HG02884 (cell line): ENCODE results near the gene SLC25A10.
"Not testable (repeated sequence)": the region's sequence is repeated elsewhere in the genome, so short reads cannot be mapped to it uniquely, and the experiment has no call there.

Experiments
- ATAC-seq: cut with Tn5 transposase; IDR thresholded peaks from one replicate; pipeline ENCODE4 v1.9.1; 2021; ENCODE audit warnings: mild to moderate bottlenecking, moderate library complexity; ENCODE audit not compliant: unreplicated experiment

Gene SLC25A10

DNA sequence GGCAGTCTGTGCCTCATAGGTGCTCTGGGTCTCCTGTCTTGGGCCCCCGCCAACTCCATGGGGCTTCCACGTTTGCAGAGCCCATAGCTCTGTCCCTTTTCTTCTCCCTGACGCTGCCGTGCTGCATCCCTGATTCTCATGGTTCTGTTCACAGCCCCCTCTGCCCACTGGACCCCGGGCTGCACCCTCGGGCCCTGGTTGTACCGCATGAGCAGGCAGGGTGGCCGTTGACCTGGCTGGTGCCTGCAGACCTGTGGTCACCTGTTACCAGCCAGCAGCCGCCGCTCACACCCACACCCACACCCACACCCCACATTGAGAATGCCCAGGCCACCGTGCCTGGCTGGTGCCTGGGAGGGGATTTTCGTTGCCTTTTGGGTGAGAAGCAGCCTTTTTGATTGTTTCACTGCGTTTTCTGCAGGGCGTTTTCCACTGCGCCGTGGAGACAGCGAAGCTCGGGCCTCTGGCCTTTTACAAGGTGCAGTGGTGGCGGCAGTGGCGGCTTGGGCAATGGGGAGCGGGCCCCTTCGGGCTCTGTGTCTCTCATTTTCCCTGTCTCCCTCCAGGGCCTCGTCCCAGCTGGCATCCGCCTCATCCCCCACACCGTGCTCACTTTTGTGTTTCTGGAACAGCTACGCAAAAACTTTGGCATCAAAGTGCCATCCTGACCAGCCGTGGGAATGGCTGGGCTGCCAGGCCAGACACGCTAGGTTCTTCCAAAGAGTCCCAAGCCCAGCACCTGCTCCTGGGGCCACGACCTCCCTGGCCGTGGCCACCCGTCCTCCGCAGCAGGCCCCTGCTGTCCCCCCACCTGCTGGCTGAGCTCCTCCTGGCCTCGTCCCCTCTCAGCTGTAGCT is 7.6 kb downstream of the SLC25A10 start:
- no peak for ATAC-seq

DNA sequence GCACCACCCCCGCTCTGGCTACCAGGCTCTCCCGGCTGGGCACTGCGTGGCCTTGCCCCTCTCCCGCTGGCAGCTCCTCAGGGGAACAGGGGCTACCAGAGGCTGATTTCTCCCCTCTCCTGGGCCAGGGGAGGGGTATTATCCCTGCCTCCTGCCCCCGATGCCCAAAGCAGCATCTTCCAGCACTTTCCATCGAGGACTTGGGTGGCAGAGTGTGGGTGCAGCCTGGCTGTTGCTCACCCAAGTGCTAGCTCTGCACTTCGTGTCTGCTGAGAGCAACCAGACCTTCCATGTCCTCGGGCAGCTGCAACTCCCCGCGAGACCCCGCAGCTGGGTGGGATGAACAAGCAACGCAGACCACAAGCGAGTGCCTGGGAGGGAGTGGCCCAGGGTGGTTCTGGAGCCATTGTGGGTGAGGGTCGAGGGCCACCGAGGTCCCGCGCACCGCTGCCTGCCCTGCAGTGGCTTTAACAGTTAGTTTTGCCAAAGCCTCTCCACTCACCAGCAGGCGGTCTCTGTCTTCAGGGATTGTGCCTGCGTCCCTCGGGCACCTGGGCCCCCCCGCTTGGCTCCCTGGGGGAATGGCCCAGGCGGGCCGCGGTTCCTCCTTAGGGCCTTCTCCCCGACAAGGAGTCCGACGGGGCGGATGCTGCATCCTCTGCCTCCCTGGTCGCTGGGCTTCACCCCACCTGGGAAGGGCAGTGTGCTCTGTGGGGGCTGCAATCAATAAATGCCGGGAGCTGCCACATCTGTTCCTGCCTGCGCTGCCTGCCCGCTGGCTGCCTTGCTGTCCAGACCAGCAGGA is 8.4 kb downstream of the SLC25A10 start:
- no peak for ATAC-seq

DNA sequence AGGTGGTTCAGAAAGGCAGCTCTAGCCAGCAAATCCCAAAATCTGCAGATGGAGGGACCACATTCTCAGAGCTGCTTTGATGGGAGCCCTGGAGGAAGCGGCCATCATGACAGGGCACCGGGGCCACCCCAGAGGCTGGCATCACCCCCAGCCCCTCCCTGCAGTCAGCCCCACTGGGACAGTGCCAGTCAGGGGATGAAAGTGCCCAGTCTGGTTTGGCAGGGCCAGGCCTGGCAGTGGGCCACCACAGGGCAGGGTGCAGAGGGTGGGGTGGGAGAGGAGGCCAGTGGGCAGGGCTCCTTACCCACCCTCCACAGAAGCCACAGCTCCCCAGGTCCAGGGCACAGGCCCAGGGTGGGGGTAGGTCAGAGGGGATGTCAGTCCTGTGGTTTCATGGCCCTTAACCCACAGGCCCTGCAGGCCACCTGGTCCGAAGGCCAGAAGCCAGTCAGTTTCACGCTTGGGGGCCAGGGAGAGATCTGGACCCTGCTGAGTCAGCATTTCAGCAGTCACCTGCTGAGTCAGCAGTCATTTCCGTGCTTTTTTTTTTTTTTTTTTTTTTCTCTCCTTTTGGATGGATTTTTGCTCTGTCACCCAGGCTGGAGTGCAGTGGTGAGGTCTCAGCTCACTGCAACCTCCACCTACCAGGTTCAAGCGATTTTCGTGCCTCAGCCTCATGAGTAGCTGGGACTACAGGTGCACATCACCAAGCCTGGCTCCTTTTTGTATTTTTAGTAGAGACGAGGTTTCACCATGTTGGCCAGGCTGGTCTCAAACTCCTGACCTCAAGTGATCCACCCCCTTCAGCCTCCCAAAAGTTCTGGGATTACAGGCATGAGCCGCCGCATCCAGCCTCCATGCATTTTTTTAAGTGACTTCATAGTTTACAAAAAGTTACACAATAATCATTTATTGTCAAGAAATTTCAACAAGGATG is 10.4 kb downstream of the SLC25A10 start:
- ATAC-seq, result no peak

DNA sequence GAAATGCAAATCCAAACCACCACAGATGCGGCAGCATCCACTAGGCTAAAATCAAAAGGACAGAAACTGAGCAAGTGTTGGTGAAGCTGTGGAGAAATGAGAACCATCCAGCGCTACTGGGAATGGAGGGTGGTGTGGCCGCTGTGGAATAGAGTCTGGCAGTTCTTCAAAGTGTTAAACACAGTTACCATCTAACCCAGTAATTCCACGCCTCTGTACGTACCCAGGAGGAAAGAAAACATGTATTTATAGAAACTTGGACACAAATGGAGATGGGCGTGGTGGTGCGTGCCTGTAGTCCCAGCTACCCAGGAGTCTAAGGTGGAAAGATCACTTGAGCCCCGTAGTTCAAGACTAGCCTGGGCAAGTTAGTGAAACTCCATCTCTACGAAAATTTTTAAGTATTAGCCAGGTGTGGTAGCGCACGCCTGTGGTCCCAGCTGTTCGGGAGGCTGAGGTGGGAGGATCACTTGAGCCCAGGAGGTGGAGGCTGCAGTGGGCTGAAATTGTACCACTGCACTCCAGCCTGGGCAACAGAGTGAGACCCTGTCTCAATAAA is 11.6 kb downstream of the SLC25A10 start:
- ATAC-seq, result no peak

DNA sequence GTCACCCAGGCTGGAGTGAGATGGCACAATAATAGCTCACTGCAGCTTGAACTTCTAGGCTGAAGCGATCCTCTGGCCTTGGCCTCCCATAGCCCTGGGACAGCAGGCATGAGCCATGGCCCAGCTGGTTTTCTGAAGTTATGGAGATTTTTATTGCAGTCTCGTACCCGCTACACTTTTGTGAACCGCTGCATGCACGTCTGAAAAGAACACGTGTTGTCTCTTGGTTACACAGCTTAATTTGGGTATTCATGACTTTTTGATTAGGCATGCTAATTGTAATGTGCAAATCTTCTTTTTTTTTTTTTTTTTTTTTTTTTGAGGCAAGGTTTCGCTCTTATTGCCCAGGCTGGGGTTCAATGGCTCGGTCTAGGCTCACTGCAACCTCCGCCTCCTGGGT is 13.4 kb downstream of the SLC25A10 start:
- ATAC-seq, result no peak

DNA sequence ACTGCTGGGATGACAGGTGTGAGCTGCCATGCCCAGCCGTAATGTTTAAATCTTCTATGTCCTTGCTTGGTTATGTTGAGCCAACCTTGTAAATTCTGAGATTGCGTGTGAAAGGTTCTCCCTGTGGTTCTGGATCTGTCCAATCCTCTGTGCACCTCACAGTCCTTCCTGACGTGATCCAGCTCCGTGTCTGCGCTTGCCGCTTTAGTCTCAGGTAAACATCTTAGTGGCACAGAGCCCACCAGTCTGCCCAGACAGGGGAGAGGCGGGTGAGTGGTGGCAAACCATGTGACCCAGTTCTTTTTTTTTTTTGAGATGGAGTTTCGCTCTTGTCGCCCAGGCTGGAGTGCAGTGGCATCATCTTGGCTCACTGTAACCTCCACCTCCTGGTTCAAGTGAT is 13.9 kb downstream of the SLC25A10 start:
- ATAC-seq, result no peak

DNA sequence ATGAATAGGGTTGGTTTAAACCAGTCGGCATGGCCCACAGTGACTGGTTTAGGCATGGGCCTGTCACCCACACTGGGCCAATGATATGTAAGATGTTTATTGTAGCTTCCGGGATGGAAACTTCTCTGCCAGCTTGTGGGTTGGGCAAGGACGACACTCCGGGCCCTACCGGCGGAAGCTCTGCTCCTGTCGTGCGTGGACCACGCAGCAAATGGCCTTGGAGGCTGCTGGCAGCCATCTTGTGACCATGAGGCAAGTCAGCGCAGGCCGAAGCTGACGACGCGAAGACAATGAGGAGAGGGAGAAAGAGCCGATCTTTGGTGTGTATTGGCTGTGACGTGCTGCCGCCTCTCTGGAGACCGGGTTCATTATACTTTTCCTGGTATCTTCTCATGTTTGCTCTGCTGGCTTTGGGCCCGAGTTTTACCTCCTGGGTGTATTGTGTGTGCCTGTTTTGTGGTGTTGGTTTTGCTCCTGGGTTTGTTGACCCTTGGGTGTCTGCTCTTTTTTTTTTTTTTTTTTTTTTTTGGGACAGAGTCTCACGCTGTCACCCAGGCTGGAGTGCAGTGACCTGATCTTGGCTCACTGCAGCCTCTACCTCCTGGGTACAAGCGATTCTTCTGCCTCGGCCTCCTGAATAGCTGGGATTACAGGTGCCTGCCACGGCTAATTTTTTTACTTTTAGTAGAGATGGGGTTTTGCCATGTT is 15.4 kb downstream of the SLC25A10 start:
- ATAC-seq, result no peak

DNA sequence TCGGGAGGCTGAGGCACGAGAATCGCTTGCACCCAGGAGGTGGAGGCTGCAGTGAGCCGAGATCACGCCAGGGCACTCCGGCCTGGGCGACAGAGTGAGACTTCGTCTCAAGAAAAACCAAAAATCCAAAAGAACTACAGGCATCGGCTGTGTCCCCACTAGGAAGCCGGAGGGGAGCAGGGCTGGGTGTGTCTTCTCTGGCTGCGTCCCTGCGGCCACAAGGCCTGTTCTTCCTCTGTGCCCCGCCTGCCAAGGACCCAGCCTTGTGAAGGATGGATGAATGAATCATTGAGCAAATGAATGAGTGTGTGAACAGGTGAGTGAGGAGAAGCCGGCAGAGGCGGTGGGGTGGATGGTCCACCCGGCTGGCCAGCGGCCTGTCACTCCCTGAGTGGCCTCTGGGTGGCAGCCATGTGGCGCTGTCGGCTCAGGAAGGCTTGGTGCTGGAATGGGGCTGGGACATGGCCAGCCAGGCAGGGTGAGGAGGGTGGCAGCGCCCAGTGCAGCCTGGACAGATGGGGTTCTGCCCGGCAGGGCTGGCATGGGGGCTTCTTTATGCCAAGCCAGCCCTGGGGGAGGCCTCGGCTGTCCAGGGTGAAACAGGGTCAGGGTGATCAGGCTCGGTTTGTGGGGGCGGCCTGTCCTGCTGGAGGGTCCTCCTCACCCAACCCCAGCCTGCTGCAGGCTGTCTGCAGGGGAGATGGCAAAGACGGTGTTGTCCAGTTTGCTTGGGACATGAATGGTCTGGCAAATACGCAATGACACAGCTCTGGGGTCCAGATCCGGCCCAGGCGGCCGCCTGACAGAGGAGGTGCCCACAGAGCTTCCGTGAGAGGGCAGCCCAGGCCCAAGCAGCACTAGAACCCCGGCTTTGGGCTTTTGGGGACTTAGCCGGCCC is 21.7 kb downstream of the SLC25A10 start:
- ATAC-seq, result no peak

DNA sequence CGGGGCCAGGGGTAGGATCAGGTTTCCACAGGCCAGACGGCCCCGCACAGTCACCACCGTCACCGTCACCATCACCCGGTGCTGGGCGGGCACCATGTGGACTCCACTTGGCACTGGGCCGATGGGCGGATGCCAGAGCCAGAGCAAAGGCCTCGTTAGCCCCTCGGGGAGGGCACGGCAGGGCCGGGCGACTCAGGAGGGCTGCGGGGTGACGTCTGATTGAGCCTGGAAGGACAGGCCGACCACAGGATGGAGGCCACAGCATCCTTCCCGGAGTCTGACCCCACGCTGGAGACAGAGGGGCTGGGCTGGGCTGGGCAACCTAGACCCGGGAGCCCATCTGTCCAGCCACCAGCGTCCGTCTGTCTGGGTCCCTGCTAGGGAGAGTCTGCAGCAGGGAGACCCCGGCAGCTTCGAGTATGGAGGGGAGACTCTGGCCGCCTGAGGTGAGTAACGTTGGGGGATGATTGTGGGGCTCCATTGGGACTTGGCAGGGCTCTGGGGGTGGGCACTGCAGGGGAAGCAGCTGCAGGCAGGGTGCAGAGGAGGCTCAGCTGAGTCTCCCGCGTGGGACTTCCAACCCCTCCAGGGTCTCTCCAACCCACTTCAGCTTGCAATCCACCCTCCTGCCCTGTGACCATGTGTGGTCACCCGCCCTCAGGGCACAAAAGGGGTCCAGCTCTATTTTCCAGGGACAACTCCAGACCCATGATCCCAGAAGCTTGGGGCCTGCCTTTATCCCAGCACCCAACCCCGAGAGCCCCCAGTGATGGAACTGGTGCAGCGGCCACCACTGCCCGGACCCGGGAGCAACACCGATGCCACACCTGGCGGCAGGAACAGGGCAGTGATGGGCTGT is 22.6 kb downstream of the SLC25A10 start:
- no peak for ATAC-seq

DNA sequence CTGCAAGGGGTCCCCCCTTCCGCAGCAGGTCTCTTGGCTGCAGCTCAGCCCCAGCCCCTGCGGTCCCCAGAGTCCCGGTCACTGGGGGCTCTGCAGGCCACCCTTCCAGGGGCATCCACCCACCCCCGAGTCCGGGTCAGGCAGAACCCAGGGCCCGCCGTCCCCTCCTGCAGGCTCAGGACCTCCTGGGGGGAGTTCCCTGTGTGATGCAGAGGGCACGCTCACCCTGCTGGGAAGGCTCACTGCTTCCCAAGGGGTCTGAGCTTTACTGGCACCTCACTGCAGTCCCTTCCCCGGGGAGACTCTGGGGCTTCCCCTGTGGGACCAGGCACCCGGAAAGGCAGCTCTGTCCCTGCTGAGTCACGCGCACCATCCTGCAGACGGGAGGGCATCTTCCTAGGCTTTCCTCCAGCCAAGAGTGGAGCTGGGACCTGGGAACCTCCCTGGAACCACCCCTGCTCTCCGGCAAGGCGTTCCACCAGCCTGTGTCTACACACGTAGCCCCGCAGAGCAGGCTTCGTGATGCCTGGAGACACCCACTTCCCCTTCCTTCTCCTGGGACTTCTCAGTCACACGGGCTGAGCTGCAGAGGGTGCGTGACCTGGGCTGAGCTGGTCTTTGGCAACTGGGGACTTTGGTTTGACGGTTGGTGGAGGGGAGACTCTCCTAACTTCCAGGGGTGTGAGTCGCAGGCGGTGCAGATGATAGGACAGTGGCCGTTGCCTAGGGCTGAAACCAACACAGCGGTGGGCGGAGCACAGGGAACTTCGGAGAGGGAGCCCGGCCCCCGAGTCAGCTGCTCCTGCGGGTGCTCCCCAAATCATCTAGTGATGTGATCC is 23.4 kb downstream of the SLC25A10 start:
- no peak for ATAC-seq

DNA sequence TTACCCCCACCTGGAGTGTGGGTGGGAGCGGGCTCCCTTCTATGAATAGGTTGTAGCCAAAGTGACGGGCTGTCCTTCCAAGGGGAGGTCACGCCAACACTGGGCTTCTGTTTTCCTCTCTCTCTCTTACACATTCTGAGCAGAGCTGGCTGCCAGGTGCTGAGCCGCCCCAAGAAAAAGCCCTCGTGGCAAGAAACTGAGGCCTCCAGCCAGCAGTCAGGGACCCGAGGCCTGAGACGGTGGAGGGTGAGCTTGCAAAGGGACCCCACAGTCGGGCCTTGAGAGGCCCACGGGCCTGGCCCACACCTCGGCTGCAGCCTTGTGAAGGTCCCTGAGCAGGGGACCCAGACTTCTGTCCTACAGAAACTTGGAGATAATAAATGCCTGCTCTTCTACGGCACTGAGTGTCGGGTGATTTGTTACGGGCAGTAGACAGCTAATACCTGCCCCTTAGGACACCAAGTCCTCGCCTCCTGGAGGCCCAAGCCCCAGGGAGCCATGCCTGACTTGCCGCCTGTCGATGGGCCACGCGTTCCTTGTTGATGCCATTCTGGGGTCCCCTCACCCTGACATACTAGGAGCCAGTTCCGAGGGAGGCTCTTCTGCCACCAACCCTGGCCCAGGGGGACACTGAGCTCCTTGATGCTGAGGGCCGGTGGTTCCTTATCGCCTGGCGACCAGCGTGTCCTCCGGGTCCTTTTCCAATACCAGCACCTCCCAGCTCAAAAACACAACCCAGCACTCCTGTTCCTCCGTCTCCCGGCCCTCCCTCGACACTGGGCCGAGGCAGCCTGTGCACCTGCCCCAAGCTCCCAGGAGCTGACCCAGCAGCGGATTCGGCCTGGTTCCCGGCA is 26.1 kb downstream of the SLC25A10 start:
- no peak for ATAC-seq

DNA sequence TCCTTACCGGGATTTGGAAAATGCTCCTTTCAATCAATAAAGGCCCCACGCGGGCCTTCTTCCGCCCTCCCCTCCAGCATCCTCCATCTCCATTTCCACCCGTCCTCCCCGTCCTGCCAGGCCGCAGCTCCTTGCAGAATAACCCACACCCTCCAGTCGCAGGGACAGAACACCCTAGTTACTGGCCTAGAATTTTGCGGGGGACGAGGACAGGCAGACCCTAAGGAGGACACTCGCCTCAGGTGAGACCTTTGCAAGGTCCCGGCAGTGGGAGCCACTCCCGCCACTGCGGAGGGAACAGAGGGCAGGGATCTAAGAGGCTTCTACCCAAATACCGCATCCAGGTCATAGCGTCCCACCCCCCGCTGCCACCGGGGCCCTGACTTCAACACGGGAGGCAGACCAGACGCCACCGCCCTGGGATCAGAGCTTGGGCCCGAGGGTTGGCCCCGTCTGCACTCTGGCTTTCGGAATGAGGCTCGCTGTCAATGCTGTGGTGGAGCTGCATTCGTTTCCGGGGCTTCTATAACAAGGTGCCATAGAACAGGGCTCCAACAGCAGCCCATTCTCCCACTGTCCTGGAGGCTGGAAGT is 26.8 kb downstream of the SLC25A10 start:
- no peak for ATAC-seq

DNA sequence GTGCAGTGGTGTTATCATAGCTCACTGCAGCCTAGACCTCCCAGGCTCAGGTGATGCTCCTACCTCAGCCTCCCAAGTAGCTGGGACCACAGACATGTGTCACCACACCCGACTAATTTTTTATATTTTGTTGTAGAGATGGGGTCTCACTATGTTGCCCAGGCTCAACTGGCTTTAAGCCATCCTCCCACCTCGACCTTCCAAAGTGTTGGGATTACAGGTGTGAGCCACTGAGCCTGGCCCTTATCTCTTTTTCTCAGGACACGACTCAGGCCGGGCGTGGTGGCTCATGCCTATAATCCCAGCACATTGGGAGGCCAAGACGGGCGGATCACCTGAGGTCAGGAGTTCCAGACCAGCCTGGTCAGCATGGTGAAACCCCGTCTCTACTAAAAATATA is 27.5 kb downstream of the SLC25A10 start:
- ATAC-seq, result not testable (repeated sequence)

DNA sequence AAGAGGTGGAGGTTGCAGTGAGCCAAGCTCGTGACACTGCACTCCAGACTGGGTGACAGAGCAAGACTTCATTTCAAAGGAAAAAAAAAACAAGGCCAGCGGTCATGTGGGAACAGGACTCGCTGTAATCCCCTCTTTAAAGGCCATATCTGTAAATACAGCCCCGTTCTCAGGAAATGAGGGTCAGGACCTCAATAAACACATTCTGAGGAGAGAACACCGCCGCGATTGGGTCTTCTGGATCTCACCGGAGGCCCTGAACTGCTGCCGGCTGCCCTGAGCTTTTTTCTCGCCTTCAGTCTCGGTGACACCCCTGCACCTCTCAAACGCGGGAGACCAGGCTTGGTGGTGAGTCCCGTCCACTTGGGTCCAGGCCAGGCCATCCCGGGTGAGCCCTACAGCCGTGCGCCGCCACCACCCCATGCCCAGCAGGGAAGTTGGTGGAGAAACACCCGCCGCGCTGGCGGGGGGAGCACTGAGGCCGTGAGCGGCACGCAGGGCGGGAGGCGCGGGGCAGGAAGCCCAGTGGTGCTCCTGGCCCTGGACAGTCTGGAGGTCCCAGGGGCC is 28.4 kb downstream of the SLC25A10 start:
- no peak for ATAC-seq

DNA sequence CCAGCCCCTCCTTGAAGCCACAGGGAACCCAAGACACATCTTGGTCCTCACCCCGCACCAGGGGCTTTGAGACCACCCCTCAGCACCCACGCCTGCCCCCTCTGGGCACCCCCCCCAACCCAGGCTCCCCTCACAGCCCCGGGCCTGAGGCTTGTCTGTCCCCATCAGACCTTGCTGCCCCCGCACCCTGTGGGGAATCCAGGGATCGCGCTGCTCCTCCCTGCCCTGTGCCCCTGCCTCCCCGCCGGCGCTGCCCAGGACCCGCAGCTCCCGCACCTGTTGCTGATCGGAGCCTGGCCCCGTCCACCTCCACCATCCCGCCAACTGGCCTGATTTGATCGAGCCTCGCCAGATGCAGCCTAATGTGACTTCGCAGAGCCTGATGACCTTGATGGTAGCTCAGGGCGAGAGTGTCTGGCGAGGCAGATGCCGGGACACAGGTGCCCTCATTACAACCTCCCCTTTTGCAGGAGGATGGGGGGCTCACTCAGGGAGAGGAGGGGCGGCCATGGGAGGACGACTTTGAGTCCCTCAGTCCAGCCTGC is 29.0 kb downstream of the SLC25A10 start:
- no peak for ATAC-seq
